HepG2 (cell line): Measurements from ENCODE around the gene AP1G1. TPM values are rescaled to one million over a fixed set of nuclear protein-coding genes. Genes with fewer than 3 reads are reported as not detected.

Experiments
- BHLHE40 ChIP-seq: IDR thresholded peaks from 2 replicates; pipeline ENCODE4 v1.6.1; 2011; ENCODE audit warnings: low read length, improper control_type of control experiment
- FIP1L1 ChIP-seq: fragments of 200-400 bp; formaldehyde crosslinking; IDR thresholded peaks from 2 replicates; pipeline ENCODE4 v1.6.1; 2018; ENCODE audit warnings: low read depth, mild to moderate bottlenecking, low read length, moderate library complexity, borderline replicate concordance; ENCODE audit not compliant: insufficient read depth
- GATAD2A ChIP-seq: IDR thresholded peaks from 2 replicates; pipeline ENCODE4 v1.6.1; 2016
- GTF2F1 ChIP-seq: fragments of 150-350 bp; IDR thresholded peaks from 2 replicates; pipeline ENCODE4 v1.6.1; 2014; ENCODE audit warnings: low read length
- TAF1 ChIP-seq: sonication (generic); formaldehyde crosslinking; IDR thresholded peaks from 2 replicates; pipeline ENCODE4 v1.4.0; 2020; ENCODE audit warnings: missing genetic modification reagents
- TCF7 ChIP-seq: sonication (generic); IDR thresholded peaks from 2 replicates; pipeline ENCODE4 v1.6.1; 2016; ENCODE audit warnings: antibody characterized with exemption, low read depth
- ZNF282 ChIP-seq: fragments of 450-650 bp; IDR thresholded peaks from 2 replicates; pipeline ENCODE4 v1.6.1; 2018; ENCODE audit not compliant: partially characterized antibody
- ZNF329 ChIP-seq: sonication (generic); formaldehyde crosslinking; IDR thresholded peaks from 2 replicates; pipeline ENCODE4 v1.9.0; 2021; ENCODE audit warnings: low read depth, mild to moderate bottlenecking, missing genetic modification reagents
- ZNF564 ChIP-seq: sonication (generic); formaldehyde crosslinking; IDR thresholded peaks from 2 replicates; pipeline ENCODE4 v1.8.1; 2023; ENCODE audit warnings: mild to moderate bottlenecking, missing genetic modification reagents
- ZNF614 ChIP-seq: IDR thresholded peaks from 2 replicates; pipeline ENCODE4 v1.6.1; 2018; ENCODE audit warnings: missing biosample characterization, missing genetic modification reagents, inconsistent platforms, borderline replicate concordance
- ZSCAN20 ChIP-seq: sonication (generic); formaldehyde crosslinking; IDR thresholded peaks from 2 replicates; pipeline ENCODE4 v1.4.0; 2020; ENCODE audit warnings: missing genetic modification reagents, mild to moderate bottlenecking, borderline replicate concordance
- polyA plus RNA-seq, 8 experiments: library from polyadenylated mRNA; depleted of rRNA in 3 of 8; stranded (reverse) in 7 of 8; unstranded in 1 of 8; fragments of >200 nt; fragmentation: Illumina TruSeq in 4 of 8; extraction: Trizol in 4 of 8; gene quantifications; 2 replicates each; pipeline versions ENCODE4 v1.2.1 to v1.2.3, GENCODE V29; 2011 to 2016; ENCODE audit warnings: low read depth in 4 of 8, missing spikeins in 1 of 8, mixed read lengths in 1 of 8; ENCODE audit not compliant: insufficient read depth in 1 of 8
- total RNA-seq, 5 experiments: library from RNA; depleted of rRNA; stranded (reverse); fragments of >200 nt; fragmentation: Illumina TruSeq; extraction: Trizol; gene quantifications; 2 replicates each; pipeline ENCODE4 v1.2.3, GENCODE V29; 2016; ENCODE audit warnings: low read depth in 1 of 5
- TF ChIP-seq, protein P1 (sequence below): sonication (generic); formaldehyde crosslinking; IDR thresholded peaks from 2 replicates; pipeline ENCODE4 v1.4.0; 2020; ENCODE audit warnings: missing genetic modification reagents
- TF ChIP-seq, protein P2 (sequence below): sonication (generic); formaldehyde crosslinking; IDR thresholded peaks from 2 replicates; pipeline ENCODE4 v1.4.0; 2020; ENCODE audit warnings: missing genetic modification reagents, borderline replicate concordance
- TF ChIP-seq, protein P3 (sequence below): sonication (generic); formaldehyde crosslinking; IDR thresholded peaks from 2 replicates; pipeline ENCODE4 v1.5.0; 2020; ENCODE audit warnings: mild to moderate bottlenecking, missing genetic modification reagents, borderline replicate concordance
- TF ChIP-seq, protein P4 (sequence below): sonication (generic); formaldehyde crosslinking; IDR thresholded peaks from 2 replicates; pipeline ENCODE4 v1.9.0; 2021; ENCODE audit warnings: mild to moderate bottlenecking, missing genetic modification reagents

Gene AP1G1
- total and polyA plus RNA-seq, 2 of the 13 experiments (the other 11 are each of a cell fraction or from before 2014, with no cell fraction given), result 62.2 to 66.2 TPM

DNA sequence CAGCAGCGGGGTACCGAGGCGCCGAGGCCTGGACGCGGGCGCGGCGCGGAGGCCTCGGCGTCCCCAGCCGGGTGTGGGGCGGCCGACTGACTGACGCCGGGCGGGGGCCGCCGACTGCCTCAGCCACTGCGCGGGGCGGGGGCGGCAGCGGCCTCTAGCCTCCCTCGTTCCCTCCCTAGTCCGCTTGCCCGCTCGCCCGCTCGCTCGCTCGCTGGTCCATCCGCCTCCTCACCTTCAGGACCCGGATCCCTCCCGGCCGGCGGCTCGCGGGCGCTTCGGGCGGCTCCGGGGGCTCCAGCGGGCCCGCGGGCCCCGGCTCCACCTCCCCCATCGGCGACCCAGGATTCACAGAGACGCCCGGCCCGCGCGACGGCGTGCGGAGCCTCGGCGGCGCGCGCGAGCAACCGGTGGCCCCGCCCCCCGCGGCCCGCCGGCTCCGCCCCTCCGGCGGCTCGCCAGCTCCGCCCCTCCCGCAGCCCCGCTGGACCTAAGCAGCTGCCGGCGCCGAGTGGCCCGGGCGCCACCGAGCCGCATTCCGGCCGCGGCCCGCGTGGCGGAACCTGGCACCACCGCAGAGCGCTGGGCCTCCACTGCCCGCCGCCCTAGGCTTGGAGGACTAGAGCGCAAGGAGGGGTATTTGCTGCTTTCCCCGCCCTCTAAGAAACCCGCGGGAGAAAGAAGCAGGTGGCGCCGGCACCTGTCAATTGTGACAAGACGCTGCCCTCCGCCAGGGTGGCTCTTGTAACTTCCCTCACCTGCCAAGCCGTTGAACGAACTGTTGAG lies 84.9 kb downstream of the AP1G1 start (continued):
- TF ChIP-seq GATAD2A, result 0 out of 2 replicates have a peak, but pooled peaks have one; percentile 23
- TF ChIP-seq, protein P1, sequence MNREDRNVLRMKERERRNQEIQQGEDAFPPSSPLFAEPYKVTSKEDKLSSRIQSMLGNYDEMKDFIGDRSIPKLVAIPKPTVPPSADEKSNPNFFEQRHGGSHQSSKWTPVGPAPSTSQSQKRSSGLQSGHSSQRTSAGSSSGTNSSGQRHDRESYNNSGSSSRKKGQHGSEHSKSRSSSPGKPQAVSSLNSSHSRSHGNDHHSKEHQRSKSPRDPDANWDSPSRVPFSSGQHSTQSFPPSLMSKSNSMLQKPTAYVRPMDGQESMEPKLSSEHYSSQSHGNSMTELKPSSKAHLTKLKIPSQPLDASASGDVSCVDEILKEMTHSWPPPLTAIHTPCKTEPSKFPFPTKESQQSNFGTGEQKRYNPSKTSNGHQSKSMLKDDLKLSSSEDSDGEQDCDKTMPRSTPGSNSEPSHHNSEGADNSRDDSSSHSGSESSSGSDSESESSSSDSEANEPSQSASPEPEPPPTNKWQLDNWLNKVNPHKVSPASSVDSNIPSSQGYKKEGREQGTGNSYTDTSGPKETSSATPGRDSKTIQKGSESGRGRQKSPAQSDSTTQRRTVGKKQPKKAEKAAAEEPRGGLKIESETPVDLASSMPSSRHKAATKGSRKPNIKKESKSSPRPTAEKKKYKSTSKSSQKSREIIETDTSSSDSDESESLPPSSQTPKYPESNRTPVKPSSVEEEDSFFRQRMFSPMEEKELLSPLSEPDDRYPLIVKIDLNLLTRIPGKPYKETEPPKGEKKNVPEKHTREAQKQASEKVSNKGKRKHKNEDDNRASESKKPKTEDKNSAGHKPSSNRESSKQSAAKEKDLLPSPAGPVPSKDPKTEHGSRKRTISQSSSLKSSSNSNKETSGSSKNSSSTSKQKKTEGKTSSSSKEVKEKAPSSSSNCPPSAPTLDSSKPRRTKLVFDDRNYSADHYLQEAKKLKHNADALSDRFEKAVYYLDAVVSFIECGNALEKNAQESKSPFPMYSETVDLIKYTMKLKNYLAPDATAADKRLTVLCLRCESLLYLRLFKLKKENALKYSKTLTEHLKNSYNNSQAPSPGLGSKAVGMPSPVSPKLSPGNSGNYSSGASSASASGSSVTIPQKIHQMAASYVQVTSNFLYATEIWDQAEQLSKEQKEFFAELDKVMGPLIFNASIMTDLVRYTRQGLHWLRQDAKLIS (CRISPR knock-in tag), result no peak
- no peak; the same call in 1 of the 2 replicates for TF ChIP-seq ZSCAN20 (CRISPR knock-in tag)
- TF ChIP-seq, protein P2, sequence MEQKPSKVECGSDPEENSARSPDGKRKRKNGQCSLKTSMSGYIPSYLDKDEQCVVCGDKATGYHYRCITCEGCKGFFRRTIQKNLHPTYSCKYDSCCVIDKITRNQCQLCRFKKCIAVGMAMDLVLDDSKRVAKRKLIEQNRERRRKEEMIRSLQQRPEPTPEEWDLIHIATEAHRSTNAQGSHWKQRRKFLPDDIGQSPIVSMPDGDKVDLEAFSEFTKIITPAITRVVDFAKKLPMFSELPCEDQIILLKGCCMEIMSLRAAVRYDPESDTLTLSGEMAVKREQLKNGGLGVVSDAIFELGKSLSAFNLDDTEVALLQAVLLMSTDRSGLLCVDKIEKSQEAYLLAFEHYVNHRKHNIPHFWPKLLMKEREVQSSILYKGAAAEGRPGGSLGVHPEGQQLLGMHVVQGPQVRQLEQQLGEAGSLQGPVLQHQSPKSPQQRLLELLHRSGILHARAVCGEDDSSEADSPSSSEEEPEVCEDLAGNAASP (CRISPR knock-in tag), result no peak
- TF ChIP-seq, protein P3, sequence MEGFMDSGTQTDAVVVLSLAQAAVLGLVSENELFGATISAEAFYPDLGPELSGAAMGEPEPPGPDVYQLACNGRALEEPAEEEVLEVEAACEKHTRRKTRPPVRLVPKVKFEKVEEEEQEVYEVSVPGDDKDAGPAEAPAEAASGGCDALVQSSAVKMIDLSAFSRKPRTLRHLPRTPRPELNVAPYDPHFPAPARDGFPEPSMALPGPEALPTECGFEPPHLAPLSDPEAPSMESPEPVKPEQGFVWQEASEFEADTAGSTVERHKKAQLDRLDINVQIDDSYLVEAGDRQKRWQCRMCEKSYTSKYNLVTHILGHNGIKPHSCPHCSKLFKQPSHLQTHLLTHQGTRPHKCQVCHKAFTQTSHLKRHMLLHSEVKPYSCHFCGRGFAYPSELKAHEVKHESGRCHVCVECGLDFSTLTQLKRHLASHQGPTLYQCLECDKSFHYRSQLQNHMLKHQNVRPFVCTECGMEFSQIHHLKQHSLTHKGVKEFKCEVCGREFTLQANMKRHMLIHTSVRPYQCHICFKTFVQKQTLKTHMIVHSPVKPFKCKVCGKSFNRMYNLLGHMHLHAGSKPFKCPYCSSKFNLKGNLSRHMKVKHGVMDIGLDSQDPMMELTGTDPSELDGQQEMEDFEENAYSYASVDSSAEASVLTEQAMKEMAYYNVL, result 0 out of 2 replicates have a peak, but pooled peaks have one; percentile 38
- no peak for TF ChIP-seq TCF7
- TF ChIP-seq, protein P4, sequence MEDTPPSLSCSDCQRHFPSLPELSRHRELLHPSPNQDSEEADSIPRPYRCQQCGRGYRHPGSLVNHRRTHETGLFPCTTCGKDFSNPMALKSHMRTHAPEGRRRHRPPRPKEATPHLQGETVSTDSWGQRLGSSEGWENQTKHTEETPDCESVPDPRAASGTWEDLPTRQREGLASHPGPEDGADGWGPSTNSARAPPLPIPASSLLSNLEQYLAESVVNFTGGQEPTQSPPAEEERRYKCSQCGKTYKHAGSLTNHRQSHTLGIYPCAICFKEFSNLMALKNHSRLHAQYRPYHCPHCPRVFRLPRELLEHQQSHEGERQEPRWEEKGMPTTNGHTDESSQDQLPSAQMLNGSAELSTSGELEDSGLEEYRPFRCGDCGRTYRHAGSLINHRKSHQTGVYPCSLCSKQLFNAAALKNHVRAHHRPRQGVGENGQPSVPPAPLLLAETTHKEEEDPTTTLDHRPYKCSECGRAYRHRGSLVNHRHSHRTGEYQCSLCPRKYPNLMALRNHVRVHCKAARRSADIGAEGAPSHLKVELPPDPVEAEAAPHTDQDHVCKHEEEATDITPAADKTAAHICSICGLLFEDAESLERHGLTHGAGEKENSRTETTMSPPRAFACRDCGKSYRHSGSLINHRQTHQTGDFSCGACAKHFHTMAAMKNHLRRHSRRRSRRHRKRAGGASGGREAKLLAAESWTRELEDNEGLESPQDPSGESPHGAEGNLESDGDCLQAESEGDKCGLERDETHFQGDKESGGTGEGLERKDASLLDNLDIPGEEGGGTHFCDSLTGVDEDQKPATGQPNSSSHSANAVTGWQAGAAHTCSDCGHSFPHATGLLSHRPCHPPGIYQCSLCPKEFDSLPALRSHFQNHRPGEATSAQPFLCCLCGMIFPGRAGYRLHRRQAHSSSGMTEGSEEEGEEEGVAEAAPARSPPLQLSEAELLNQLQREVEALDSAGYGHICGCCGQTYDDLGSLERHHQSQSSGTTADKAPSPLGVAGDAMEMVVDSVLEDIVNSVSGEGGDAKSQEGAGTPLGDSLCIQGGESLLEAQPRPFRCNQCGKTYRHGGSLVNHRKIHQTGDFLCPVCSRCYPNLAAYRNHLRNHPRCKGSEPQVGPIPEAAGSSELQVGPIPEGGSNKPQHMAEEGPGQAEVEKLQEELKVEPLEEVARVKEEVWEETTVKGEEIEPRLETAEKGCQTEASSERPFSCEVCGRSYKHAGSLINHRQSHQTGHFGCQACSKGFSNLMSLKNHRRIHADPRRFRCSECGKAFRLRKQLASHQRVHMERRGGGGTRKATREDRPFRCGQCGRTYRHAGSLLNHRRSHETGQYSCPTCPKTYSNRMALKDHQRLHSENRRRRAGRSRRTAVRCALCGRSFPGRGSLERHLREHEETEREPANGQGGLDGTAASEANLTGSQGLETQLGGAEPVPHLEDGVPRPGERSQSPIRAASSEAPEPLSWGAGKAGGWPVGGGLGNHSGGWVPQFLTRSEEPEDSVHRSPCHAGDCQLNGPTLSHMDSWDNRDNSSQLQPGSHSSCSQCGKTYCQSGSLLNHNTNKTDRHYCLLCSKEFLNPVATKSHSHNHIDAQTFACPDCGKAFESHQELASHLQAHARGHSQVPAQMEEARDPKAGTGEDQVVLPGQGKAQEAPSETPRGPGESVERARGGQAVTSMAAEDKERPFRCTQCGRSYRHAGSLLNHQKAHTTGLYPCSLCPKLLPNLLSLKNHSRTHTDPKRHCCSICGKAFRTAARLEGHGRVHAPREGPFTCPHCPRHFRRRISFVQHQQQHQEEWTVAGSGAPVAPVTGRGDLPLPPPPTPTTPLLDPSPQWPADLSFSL (CRISPR knock-in tag), result no peak
- no peak for TF ChIP-seq ZNF564
- no peak for TF ChIP-seq BHLHE40
- peak; percentile 21; the same call in 1 of the 2 replicates for TF ChIP-seq TAF1 (CRISPR knock-in tag)
- TF ChIP-seq ZNF329 (CRISPR knock-in tag), result no peak
- no peak for TF ChIP-seq GTF2F1
- TF ChIP-seq FIP1L1, result no peak
- TF ChIP-seq ZNF614 (CRISPR knock-in tag), result peak; percentile 41; the same call in 1 of the 2 replicates
- no peak for TF ChIP-seq ZNF282
